ENCODE results near the gene SPRED3.
"Not testable (repeated sequence)": the region's sequence is repeated elsewhere in the genome, so short reads cannot be mapped to it uniquely, and the experiment has no call there.

Gene SPRED3

DNA sequence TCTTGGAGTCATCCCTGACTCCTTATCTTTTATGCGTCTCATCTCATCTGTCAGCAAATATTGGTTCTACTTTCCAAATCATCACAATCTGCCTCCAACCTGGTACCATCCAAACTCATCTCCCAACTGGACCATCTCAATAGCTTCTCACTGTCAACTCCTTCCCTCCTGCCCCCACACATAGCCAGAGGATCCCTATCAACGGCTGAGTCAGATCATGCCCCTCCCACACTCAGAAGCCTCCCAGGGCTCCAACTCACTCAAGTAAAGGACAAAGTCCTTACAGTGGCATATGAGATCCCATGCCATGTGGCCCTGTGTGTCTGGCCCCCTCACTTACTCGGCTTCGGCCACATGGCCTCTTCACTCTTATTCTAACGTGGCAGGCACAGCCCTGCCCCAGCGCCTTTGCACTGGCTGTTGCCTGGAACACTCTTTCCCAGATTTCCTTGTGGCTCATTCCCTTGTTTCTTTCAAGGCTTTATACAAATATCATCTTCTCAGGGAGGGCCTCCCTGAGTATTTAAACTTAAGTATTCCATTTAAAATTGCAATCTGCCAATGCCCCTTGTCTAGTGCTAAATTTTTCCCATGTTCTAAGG lies 4.3 kb downstream of the SPRED3 start:
- DNase-seq = no peak

DNA sequence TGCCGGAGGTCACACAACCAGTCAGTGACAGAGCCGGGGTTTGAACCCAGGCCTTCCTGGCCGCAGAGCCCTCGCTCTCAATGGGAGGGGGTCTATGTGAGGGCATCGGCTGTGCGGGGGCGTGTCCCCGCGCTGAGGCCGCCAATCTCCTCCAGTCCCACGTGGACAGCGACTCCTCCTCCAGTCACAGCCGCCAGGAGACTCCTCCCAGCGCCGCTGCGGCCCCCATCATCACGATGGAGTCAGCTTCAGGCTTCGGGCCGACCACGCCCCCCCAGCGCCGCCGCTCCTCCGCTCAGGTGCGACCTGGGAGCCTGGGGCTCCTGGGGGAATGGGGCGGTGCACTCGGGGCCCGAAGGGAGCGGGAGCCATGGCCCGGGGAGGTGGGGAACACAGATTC lies 6.0 kb downstream of the SPRED3 start:
- no peak for DNase-seq

DNA sequence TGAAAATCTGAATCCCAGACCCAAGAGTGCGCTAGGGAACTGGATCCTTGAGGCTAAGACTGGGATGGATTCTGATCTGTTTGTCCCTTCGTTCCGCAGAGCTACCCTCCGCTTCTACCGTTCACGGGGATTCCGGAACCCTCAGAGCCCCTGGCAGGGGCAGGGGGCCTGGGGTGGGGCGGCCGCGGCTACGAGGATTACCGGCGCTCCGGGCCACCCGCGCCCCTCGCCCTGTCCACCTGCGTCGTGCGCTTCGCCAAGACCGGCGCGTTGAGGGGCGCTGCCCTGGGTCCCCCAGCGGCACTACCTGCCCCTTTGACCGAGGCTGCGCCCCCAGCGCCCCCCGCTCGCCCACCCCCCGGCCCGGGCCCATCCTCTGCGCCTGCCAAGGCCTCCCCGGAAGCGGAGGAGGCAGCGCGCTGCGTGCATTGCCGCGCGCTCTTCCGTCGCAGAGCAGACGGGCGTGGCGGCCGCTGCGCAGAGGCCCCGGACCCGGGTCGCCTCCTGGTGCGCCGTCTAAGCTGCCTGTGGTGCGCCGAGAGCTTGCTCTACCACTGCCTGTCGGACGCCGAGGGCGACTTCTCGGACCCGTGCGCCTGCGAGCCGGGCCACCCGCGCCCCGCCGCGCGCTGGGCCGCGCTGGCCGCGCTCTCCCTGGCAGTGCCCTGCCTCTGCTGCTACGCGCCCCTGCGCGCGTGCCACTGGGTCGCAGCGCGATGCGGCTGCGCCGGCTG lies 7.1 kb downstream of the SPRED3 start:
- no peak for DNase-seq

DNA sequence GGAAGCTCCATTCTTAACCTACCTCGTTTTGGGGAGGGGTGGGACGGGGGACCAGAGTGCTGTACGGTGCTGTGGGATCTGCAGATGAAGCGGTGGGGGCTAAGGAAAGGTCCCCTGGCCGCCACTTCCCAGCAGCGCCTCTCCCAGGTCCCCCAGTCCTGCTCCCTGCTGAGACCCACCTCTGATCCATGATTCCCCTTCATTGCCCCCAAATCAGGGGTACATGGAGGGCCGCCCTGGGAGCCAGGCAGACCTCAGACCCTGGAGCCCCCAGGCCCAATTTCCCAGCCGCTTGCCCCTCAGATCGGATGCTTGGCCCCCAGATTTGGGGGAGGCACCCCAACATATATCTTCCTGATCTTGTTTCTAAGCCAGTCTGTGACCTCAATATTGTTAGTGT lies 10.6 kb downstream of the SPRED3 start:
- DNase-seq = no peak

DNA sequence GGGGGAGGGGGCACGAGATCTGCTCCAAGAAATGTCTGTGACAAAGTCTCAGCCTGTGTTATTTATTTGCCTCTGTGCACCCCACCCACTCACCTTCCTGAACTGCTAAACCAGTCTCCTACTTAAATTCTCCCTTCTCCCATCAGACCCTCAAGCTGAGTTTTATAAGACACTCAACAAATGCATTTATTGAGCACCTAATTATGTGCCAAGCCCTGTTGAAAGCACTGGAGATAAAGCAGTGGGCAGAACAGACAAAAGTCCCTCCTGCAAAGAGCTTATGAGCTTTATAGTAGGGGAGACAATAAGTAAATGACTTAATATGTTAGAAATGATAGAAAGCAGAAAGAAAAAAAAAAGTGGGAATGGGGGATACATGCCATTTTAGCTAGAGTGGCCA lies 11.0 kb downstream of the SPRED3 start:
- no peak for DNase-seq

DNA sequence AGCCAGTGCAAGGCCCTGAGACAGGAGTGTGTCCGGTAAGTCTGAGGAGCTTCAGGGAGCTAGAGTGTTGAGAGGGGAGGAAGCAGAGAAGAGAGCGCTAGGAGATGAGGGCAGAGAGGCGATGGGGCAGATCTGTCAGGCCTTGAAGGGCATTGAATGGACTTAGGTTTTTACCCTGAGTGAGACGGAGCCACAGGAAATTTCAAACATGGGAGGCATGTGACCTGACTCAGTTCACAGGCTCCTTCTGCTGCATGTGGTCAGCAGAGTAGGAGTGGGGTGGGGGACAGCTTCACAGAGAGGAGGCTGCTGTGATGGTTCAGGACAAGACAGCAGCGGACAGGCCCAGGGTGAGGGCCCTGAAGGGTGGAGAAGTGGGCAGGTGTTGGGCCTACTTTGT lies 11.9 kb downstream of the SPRED3 start:
- DNase-seq = no peak

DNA sequence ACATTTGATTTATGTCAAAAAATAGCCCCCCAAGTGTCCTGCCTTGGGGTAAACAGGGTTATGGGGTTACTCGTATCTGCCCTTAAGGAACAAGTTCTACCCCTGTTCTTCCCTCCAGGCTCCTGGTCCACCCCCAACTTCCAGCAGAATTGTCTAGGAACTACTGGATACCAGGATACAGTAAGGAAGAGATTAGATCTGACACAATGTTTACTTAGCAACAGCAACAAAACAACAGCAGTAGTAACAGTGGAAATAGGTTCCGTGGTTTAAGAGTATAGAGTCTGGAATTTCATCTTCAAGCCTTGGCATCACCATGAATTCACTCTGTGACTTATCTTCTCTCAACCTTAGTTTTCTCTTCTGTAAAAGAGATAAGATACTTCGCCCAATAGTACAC lies 12.7 kb downstream of the SPRED3 start:
- DNase-seq = no peak

DNA sequence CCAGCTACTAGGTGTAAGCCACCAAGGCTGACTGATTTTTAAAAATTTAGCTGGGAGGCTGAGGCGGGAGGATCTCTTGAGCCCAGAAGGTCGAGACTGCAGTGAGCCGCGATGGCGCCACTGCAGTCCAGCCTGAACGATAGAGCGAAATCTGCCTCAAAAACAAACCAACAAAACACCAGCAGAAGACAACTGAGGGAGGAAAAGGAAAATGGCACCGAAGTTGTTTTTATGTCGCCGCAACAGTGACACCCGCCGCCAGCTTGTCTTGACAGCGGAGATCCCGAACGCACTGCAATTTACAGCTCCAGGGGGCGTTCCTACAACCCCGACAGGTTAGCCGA lies 14.1 kb downstream of the SPRED3 start:
- no peak for DNase-seq

DNA sequence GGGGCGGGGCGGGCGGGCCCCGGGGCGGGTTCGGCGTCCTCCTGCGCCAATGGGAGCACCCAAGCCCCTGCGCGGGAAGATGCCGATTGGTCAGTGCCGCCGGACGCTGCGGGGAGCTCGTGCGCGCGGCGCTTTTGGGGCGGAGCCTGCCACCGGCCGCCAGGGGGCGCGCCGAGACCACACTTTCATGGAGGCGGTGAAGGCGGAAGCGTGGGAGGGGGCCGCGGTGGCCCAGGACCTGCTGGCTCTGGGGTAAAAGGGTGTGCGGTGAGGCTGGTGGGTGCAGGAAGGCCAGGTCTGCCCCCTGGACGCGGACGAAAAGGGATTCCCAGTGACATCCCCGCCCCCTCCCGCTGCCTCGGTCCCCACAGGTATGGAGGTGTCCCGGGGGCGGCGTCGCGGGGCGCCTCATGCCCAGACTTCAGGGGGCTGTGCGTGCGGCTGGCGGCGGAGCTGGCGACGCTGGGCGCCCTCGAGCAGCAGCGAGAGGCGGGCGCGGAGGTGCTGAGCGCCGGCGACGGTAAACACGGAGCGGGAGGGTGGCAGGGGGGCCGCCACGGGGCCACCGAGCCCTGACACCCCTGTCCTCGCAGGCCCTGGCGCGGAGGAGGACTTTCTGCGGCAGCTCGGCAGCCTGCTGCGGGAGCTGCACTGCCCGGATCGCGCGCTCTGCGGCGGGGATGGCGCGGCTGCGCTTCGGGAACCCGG lies 14.6 kb downstream of the SPRED3 start, which contains the start of gene FAM98C:
Gene FAM98C (plus strand): TSS at position 127 of the 708 bp plus-strand sequence. CDS start 61 bp downstream, at position 188.
- peak; percentile 56 for DNase-seq

DNA sequence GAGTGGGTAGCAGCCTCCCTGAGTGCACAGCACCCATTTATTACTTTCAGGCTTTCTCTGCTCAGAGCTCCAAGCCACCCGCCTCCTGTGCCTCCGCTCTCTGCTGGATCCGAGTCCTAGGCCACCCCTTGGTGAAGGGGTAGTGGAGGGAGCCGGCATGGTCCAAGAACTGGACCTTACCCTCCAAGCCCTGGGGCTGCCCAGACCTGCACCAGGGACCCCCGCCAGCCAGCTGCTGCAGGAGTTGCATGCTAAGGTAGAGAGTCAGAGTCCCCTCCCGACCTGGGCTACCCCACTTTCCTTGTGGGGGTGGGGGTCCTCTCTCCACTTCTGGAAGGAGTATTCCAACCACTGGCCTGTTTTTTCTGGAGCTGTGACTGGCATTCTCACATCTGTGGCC lies 16.4 kb downstream of the SPRED3 start:
- no peak for DNase-seq

DNA sequence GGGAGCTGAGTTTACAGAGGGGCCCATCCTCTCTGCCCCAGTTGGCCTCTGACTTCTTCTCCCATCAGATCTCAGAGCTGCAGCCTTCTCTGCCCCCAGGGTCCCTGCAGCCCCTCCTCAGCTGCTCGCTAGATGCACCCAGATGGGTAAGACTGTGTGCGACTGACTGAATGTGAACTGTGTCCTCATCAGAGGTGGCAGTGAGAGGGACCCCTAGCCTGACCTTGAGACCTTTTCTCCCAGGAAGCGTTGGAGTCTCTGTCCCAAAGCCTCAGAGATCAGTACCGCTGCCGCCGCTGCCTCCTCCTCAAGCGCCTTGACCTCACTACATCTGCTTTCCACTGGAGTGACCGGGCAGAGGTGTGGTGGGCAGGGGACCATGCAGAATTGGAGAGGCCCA lies 16.8 kb downstream of the SPRED3 start:
- DNase-seq = no peak

DNA sequence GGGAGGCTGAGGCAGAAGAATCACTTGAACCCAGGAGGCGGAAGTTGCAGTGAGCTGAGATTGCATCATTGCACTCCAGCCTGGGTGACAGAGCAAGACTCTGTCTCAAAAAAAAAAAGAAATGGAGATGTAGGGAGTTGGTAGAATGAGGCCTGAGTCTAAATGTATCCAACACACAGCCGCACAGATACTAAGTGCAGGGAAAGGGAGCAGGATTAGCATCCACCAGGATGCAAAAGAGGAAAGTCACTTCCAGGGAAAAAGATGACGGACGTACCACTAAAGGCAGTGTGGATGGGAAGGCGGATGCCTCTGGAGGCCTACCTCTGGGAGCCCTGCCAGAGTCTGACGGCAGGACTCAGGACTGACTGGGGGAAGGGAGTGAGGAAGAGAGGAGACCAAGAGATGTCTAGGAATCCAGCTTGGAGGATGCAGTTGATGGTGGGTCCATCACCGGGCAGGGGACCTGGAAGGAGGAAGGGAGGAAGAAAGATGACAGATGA lies 21.2 kb downstream of the SPRED3 start:
- DNase-seq = no peak

DNA sequence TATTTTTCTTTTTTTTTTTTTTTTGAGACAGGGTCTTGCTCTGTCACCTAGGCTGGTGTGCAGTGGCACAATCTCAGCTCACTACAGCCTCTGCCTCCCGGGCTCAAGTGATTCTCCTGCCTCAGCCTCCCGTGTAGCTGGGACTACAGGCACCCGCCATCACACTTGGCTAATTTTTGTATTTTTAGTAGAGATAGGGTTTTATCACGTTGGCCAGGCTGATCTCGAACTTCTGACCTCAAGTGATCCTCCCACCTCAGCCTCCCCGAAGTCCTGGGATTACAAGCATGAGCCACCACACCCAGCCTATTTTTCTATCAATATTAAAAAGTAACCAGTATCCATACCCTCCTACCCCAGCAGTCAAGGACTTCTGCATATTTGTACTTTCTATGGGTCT lies 21.9 kb downstream of the SPRED3 start:
- not testable (repeated sequence) for DNase-seq

DNA sequence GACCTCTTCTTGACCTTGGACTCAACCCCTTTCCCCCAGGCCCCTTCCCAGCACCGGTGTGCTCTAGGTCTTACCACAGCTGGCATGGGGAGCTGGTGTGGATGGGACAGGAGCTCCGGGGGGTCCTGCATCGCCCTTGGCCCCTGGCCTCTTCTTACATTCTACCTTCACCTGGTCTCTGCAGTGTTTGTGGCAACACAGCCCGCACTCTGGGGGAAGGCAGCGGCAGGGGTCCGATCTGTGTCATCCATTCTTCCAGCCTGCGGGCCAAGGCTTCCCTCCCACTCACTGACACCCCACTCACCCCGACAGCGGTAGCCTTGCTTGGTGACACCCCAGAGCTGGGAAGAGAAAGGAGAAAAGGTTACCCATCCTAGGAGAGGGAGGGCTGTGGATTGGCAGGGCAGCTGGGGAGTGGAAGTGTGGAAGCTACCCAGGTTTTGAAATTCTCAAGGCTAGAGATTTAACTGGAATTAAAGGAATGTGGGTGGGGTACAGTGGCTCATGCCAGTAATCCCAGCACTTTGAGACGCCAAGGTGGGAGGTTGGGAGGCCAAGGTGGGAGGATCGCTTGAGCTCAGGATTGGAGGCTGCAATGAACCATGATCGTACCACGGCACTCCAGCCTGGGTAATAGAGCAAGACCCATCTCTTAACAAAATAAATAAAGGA lies 22.7 kb downstream of the SPRED3 start:
- no peak for DNase-seq

DNA sequence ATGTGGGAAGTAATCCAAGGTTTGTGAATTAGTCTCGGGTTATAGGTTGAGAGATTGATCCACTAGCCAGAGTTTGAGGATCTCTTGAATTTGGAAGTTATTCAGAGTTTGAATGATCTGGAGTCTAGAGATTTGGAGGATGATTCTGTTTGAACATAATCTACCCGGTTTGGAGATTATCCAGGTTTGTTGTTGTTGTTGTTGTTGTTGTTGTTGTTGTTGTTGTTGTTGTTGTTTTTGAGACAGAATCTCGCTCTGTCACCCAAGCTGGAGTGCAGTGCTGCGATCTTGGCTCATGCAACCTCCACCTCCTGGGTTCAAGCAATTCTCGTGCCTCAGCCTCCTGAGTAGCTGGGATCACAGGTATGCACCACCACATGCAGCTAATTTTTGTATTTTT lies 23.4 kb downstream of the SPRED3 start:
- not testable (repeated sequence) for DNase-seq

DNA sequence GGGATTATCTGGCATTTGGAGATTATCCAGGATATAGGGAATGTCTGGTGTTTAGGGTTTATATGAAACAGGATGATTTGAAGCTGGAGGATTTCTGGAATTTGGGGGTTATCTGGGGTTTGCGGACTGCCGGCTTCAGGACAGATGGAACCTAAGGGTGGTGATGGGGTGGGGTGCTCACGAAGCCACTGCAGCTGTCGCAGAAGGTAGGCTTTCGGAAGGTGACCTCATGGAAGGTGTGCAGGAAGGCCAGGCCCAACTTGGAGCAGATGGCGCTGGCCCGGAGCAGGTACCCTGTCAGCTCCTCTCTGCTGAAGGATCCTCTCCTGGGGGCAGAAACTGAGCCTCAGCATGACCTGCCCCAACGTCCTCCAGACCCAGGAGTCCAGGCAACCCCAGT lies 24.0 kb downstream of the SPRED3 start:
- DNase-seq = no peak

DNA sequence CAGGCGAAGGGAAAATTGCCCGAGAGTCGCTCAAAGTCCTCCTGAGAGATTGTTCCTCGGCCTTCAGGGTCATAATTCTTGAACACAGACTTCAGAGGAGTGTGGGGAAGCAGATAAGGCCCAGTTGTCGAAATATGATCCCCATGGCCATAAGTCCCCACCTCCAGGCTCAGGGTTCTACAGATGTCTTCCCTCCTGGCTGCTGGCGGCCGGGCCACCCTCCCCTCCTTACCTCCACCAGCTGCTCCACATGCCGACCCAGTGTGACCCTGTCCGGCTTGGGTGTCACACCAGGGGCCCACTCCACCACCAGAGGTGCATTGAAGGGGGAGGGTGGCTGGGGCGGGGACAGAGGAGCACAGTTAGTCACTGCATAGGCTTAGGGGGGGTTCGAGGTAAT lies 24.5 kb downstream of the SPRED3 start:
- DNase-seq = no peak

DNA sequence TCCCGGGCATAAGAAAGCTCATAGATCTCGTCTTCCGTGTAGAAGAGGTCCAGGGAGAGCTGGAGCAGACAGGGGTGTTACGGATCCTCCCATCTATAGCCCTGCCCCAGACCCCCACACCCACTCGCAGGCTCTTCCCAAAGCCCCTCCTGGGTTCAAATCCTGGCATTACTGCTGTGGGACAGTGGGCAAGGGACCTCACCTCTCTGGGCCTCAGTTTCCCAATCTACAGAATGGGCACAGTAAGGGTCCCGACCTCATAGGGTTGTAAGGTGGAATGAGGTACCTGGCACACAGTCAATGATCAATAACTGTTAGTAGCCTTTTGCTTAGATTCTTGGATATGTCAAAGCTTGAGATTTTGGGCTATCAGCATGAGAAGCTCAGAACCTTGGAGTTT lies 24.9 kb downstream of the SPRED3 start:
- DNase-seq = no peak

DNA sequence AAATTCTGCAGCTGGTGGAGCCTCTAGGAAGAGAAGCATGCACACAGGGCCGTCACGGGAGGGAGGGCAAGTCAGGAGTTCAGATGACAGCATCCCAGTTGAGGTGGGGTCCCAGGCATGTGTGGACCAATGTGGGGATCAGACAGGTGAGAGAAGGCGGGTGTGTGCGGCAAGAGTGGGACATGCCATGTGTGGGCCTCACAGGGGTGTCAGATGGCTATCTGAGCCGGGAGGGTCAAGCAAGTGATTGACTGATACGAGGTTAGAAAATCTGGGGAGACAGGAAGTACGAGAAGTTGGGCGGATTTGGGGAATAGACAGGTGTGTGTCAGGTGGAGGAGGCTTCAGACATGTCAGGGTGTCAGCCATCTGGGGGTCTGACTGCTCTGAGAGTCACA lies 28.6 kb downstream of the SPRED3 start:
- DNase-seq = no peak

DNA sequence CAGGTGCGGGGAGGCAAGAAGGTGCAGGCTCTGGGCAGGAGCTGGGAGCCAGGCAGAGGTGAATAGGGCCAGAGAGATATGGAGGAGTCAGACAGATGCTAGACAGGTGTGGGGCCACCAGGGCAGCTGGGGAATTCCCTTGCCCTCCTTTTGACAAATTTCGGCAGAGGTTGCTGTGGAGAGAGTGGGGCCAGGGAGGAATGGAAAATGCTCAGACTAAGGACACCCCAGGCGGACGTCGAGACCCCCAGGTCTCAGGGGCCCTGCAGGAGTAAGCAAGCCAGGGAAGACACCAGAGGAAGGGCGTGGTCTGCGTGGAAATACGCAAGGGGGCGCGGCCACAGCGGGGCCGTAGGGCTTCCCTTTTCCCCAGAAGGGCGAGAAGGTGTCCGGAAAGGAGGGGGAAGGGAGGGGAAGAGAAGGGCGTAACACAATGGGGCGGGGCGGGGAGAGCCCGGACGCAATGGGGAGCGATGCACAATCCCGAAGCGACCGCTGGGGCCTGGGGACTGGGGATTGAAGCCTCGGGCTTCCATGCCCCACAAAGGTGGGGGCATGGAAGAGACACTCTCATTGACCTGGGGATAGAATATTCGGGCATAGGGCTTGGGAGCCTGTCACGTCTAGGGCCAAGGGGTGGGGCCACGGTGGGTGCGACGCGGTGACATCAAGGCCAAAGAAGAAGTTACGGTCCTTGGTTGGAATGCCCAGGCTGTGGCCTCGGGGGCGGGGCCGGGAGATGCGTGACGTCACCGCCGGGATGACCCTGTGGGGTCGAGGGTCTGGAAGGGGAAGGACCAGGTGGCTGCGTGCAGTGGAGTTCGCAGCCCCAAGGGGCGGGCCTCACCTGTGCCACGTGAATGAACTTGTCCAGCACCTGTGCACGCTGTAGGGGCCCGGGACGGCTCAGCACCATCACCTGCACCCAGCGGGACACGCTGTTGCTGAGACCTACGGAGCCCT lies 29.3 kb downstream of the SPRED3 start:
- peak; percentile 1 for DNase-seq

DNA sequence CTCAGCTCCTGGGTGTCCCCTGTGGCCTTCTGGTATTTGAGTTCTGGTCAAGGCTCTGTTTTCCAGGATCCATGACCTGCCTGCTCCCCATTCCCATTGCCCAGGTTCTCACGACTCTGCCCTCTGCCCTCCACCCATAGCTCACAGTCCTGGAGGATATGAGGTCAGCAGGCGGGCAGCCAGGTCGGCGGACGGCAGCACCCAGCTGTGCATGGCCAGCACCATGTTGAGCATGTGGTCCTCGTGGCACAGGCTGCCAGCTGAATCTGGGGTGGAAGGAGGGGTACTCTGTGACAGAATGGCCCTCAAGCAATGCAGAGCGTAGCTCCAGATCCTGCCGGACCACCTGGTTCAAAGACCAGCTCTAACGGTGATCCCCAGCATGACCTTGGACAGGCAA lies 32.4 kb downstream of the SPRED3 start:
- DNase-seq = no peak

DNA sequence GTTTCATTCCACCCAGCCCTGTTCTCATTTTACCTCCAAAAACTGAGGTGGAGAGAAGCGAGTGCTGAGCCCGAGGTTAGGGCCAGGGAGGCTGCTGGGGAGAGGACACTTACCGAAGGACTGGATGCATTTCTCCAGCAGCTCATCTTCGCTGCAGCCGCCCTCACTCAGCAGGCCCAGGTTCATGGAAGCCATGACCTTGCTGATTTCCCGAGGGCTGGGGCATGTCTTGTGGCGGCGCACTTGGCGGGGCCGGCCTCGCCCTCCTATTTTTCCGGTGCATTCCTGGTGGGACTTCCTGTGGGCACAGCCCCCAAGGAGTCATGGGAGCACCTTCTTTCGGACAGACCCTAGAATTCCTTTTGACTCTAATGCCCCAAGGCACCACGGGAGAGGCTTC lies 33.4 kb downstream of the SPRED3 start:
- no peak for DNase-seq
